NCI-H460 (cell line): ENCODE measurements around the gene ZKSCAN5. TPM values are rescaled to one million over a fixed set of nuclear protein-coding genes. Genes with fewer than 3 reads are reported as not detected.

Source experiments
- DNase-seq: peaks from one replicate; pipeline ENCODE4 v3.0.0-alpha.2; 2016; ENCODE audit warnings: low read depth; ENCODE audit errors: extremely low read depth
- polyA plus RNA-seq: library from polyadenylated mRNA; depleted of rRNA; stranded (reverse); fragments of >200 nt; gene quantifications from 2 replicates; pipeline ENCODE4 v1.2.3, GENCODE V29; 2014; cell fraction: nucleus; rRNA removed
- total RNA-seq: library from RNA; depleted of rRNA; stranded (reverse); fragments of >200 nt; shearing (Covaris generic); gene quantifications from 2 replicates; pipeline ENCODE4 v1.2.3, GENCODE V29; 2014; rRNA removed

The ZKSCAN5 gene
- 12.0 and 12.7 TPM in 2 replicates for total RNA-seq
- polyA plus RNA-seq, result 5.0 and 5.9 TPM in 2 replicates

DNA sequence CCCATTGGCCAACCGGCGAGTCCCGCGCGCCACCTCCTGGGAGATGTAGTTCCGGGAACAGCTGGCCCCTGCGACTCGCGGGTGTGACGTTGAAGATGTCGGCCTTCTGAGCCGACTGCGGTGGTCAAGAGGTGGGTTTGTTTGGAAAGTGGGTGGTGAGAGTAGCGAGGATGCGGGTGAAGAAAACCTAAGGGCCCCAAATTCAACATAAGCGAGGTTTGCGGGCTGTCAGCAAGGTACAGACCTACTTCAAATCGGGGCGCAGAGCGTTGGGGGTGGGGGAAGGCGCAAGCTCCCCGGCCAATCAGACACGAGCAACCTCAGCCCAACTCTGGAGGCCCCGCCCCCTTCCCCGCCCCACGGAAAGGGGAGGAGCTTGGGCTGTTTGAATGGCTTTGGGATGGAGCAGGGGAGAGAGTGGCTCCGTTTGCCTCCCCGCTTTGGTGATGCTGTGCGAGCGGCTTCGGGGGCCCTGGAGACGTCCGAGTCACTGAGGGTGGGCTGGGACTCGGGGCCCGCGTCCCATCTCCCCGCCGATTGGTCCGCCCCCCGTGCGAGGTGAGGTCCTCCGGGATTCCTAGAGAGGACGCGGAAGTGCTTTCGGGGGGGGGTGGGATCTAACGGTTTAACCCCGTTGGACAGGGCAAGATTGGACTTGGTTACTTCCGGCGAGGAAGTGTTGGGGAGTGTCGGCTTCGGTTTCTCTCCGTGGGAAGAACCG lies at the start of gene ZKSCAN5:
TSS of gene ZKSCAN5 (plus strand) at position 60 of the 721 bp plus-strand sequence. CDS start 1,383 bp downstream, outside the sequence.
- peak; percentile 97 for DNase-seq

DNA sequence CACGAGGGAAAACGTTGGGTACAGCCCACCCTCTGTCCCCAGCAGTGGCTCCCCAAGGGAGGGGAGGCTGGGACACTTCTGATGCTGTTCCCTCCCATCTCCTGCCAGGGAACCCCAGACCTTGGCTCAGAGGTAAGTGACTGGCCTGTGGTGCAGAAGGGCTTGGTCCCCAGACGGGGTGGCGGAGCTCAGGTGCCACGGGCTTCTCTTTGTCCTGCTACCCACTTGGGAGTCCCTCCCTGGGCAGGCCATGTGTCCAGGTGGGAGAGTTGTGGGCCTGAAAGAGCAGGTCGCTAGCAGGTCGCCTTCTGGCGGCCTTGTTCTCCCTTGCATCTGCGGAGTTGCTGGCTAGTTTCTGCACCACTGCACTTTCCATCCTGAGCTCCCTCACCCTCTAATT lies 48.6 kb upstream of the ZKSCAN5 start:
- no peak for DNase-seq

- DNase-seq, result no peak
These were observed 48.2 kb upstream of the ZKSCAN5 start for GRCh38 chr7:99456288-99456687.

DNA sequence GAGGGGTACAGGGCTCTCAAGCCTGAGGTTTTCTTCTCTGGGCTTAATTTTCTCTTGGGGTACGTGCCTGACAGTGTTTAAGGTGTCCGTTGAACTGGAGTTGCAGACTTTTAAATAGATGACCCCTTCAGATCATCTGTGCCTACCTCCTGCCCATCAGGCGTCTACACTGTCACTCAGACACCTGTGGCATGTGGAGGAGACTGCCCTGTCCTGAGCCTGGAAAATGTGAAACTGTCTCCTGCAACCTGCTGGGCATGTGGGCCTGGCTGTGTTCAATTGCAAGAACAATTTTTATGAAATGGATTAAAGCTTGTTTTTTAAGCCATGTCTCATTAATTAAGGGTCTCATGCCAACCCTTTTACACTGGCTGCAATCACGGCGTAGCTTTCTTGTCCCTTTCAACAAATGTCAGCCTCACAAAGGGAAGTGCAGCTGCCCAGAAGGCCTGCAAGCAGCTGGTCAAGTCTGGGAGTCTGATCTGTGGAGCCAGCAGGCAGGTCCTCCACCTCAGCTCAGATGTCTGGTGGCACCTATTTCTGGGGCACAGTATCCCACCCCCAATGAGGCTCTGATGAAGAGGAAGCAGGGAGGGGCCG lies 47.3 kb upstream of the ZKSCAN5 start:
- DNase-seq, result no peak

DNA sequence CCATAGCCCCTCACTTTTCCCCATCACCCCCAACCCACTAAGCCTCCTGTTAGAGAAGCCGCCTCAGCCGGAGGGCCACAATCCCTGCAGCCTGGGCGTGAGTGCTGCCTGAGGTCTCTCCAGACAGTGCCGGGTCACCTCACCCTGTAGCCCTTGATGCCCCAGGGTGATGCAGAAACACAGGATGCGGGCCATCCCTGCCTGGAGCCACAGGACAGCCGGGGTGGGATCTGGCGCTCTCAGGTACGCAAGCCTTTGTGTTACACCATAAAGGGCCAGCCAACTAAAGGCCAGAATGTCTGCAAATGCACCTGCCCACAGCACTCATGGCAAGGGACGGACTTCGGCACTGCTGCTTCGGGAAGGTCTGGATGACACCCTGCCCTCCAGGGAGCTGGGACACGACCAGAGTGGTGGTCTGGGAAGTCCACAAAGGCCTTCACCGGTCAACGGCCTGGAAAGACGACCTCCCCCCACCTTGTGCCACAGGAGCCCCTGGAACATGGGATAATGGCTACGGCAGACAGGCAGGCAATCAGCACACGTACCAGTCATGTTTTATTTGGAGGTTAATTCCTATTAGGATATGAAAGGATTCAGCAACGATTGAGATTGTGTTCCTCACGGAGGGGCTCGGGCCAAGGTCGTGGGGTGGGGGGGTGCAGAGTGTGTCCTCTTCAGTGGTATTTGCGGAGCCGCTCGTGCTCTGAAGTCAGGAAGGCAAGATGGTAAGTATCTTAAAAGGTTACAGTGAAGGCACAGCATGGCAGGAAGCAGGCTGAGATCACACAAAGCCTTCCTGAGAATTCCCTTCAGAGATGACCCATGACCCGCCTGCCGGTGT lies 46.6 kb upstream of the ZKSCAN5 start:
- DNase-seq, result no peak

DNA sequence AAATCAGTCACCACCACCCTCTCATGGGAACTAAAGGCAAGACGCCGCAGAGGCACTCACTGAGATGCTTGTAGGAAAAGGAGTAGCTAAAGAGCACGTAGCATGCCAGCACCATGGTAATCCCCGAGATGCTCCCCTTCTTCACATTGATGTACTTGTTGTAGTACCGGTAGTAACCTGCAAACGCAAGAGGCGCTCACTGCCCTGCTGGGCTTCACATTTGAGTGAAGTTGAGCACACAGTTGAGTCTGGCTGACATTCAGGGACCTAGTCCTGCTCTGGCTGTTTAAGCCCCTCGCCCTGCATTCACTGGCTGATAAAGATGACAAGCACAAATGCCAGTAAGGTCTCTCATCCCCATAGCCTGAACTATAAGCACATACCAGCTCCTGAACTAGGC lies 45.4 kb upstream of the ZKSCAN5 start:
- no peak for DNase-seq

DNA sequence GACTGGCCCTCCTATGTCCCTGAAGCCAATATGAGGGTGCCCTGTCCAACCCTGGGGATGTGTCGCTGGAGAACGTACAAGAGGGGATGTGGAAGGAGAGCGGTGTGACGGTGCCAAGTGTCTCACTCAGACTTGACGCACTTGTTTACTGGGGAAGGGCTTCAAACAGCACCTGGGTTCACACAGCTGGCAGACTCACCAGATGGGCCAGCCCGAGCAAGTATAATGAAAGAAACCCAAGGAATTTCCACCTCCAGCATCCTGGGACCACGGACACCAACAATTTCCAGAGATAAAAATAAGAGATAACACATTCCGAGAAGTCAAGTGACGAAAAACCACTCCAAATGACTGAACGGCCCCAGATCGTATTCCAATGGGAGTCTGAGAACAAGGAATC lies 43.8 kb upstream of the ZKSCAN5 start:
- DNase-seq, result no peak

- DNase-seq, result no peak
These were observed 43.2 kb upstream of the ZKSCAN5 start for GRCh38 chr7:99461221-99461620.

GRCh38 chr7:99465421-99465768 lies 39.1 kb upstream of the ZKSCAN5 start:
- DNase-seq, result no peak

DNA sequence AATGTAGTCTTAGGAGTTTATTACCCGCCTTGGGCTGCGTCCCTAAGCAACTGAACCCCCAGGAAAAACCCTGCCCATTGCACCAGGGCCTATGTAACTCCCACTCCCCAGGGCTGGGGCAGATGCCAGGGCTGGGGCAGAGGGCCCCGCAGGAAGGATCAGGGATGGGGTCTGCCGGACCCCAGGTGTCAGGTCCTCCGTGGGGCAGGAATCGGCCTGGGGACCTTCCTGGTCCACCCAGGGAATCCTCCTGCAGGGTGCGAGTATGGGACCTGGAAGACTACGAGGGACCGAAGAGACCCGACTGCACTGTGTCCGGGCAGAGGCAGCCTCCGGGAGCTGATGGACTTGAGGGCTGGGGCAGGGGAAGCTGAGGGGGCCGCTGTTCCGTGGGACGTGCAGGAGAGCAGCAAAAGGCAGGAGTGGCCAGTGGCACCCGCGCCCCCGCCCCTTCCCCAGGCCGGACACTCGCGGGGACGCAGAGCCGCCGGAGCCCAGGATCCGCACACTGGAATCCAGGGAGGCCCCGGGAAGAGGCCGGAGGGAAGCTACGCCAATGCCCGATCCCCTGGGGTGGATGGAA lies 36.0 kb upstream of the ZKSCAN5 start:
- DNase-seq, result no peak

DNA sequence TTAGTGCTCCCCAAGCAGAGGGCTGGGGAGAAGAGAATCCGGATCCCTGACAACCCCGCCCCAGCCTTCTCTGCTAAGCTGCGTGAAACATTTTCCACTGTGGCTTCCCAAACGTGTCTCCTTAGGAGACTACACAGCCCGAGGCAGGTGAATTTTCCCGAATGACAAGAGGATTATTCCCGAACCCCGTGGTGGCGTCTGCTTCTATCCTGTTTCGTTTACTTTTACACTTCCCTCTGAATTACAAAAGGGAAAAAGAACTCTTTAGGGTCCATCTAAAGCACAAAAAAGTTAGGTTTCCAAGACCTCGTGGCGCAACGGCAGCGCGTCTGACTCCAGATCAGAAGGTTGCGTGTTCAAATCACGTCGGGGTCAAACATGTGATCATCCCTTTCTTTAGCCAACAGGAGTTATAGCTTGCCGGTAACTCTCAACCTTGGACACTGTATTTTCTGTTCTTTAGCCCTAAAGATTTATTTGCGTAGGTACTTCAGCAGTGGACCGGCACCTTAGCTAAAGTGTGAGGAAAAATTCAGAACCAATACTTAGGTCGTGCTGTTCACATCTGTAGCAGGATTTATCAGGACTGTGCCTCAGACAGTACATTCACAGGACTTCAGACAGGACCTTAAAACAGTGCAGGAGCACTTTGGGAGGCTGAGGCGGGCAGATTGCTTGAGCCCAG lies 34.9 kb upstream of the ZKSCAN5 start:
- DNase-seq, result no peak

- peak; percentile 95 for DNase-seq
These were observed 31.7 kb upstream of the ZKSCAN5 start, which contains the start of gene ZNF789 for GRCh38 chr7:99472561-99473314. Gene ZNF789, plus strand, starts transcription at chr7:99472890. Its CDS starts 3,567 bp downstream, at chr7:99476457.

DNA sequence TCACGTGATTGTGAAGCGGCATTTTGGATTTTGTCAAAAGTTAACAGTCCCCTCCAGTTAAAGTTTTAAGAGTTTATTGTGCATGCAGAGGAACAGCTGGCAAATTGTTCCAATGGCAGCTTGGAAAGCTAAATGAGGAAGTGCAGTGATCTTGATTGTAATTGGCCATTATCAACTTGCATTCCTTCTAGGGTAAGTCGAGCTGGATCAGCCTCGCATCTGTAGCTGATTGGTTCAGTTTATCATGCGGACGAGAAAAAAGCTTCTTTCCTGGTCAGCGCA lies 31.2 kb upstream of the ZKSCAN5 start:
- DNase-seq, result no peak

- DNase-seq, result no peak
These were observed 28.4 kb upstream of the ZKSCAN5 start for GRCh38 chr7:99476107-99476506.

DNA sequence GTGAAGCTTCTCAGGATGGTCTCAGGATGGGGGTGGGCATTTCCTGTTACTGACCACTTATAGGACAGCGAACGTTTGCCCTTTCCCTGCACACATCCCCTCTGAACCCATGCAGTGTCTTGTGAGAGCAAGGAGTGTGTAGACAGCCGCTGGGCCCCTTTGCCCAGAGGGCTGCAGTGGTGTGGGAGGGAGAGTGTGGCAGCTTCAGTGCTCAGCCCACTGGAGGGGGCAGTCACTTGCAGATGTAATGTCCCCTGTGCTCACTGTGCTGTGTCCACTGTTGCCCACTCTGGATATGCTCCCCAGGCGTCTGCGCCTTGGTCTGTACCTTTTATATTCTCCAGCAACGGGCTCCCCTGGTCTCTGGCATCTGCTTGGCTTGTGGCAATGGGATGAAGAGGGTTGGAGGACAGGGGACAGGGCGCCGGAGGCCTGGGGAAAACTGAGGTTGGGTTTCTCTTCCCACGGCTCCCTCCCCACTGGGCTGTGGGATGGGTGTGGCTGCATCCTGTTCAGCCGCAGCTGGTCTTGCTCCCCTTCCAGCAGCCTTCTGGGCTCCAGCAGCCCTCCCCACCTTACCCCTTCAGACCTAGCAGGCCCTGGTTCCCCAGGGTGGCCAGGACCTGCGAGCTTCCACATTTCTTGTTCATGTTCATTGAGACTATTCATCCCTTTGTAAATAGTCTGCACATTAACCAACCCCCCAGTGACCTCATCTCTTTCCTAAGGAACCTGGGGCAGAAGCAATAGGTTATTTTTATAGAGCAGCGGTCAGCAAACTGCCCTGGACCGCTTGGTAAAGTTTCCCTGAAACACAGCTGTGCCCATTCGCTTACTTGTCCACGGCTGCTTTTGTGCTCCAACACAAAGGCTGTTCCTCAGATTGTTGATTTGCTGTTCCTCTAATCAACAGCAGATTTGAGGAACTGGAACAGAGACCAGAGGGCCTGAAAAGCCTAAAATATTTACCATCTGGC lies 25.7 kb upstream of the ZKSCAN5 start:
- DNase-seq, result no peak

- no peak for DNase-seq
These were observed 19.4 kb upstream of the ZKSCAN5 start for GRCh38 chr7:99485094-99485493.

DNA sequence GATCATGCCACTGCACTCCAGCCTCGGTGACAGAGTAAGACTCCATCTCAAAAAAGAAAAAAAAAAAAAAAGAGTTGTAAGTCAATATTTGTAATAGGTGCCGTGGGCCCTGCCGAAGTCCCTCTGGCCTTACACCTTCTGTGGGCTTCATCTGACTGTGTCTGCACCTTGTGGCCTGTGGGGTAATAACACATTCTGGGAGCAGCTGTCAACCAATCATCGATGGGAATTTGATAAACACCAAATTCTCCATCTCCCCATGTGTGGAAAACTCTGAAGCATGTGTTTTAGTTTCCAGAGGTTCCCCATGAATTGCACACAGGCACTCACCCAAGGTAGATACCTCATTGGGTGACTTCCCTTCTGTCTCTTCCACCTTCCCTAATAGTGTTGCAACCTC lies 15.2 kb upstream of the ZKSCAN5 start:
- DNase-seq, result no peak

- no peak for DNase-seq
These were observed 13.6 kb upstream of the ZKSCAN5 start for GRCh38 chr7:99490878-99491277.

DNA sequence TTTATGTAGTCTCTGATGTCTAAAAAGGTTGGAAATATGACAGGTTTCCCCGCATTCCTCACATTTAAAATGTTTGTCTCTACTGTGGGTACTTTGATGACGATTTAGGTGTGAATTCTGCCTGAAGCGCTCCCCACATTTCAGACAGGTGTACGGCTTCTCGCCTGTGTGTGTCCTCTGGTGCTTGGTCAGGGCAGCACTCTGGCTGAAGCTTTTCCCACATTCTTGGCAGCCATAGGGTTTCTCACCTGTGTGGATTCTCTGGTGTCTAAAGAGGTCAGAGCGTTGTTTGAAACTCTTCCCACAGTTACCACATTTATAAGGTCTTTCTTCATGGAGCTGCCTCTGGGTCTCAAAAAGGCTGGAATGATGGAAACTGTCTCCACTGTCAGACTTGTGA lies 10.6 kb upstream of the ZKSCAN5 start:
- DNase-seq, result no peak
